GM12891 (cell line): ENCODE data around the gene MTPN.
A peak's percentile ranks its signal among the peaks of the same experiment; 100 is the strongest.

ENCODE experiments used
- DNase-seq: peaks from one replicate; pipeline ENCODE4 v3.0.0; 2011; ENCODE audit warnings: low spot score; ENCODE audit not compliant: insufficient read length
- FAIRE-seq: peaks from 2 replicates; lab custom pipeline; 2011; peaks lifted over from hg19 to GRCh38; lab: Jason Lieb, UNC
- PAX5 ChIP-seq: IDR thresholded peaks from 2 replicates; pipeline ENCODE4 v1.6.1; 2011; ENCODE audit warnings: low read length, moderate library complexity, mild to moderate bottlenecking; ENCODE audit not compliant: insufficient read depth, severe bottlenecking
- POLR2A ChIP-seq: IDR thresholded peaks from 2 replicates; pipeline ENCODE4 v1.6.1; 2011; ENCODE audit warnings: low read depth, low read length, control low read depth
- POLR2AphosphoS5 ChIP-seq: IDR thresholded peaks from 2 replicates; pipeline ENCODE4 v1.6.1; 2011; ENCODE audit warnings: low read depth, low read length, control low read depth
- POU2F2 ChIP-seq: IDR thresholded peaks from 2 replicates; pipeline ENCODE4 v1.6.1; 2011; ENCODE audit warnings: low read depth, mild to moderate bottlenecking, control low read depth, low read length, moderate library complexity
- SPI1 ChIP-seq: IDR thresholded peaks from 2 replicates; pipeline ENCODE4 v1.6.1; 2011; ENCODE audit warnings: low read depth, low read length, control low read depth
- TAF1 ChIP-seq: IDR thresholded peaks from 2 replicates; pipeline ENCODE4 v1.6.1; 2011; ENCODE audit warnings: low read depth, low read length, control low read depth

The MTPN gene

GRCh38 chr7:135914346-135914745 is 62.8 kb downstream of the MTPN start:
- TF ChIP-seq POLR2AphosphoS5 (no peak), SPI1 (no peak), POU2F2 (no peak), POLR2A (no peak)
- DNase-seq (no peak), FAIRE-seq (no peak)

- no peak for FAIRE-seq
- TF ChIP-seq SPI1 (peak; percentile 52), PAX5 (no peak)
Observed at GRCh38 chr7:135913404-135913803, 63.8 kb downstream of the MTPN start.

GRCh38 chr7:135911099-135911498 is 66.1 kb downstream of the MTPN start:
- DNase-seq, result no peak
- TF ChIP-seq PAX5 (no peak), POLR2A (no peak), POLR2AphosphoS5 (no peak), TAF1 (no peak)
- FAIRE-seq, result no peak

More at GRCh38 chr7:135913404-135913803, 63.8 kb downstream of the MTPN start:
- DNase-seq, result no peak

- no peak for DNase-seq
- FAIRE-seq, result no peak
- TF ChIP-seq PAX5 (no peak), POLR2AphosphoS5 (no peak), TAF1 (no peak), SPI1 (no peak), POLR2A (no peak), POU2F2 (no peak)
Observed at GRCh38 chr7:135910393-135911036, 66.6 kb downstream of the MTPN start.

GRCh38 chr7:135905858-135906257 is 71.3 kb downstream of the MTPN start:
- TF ChIP-seq POU2F2 (no peak), POLR2AphosphoS5 (no peak), PAX5 (no peak), TAF1 (no peak), SPI1 (no peak), POLR2A (no peak)
- no peak for FAIRE-seq
- DNase-seq, result no peak

GRCh38 chr7:135905355-135905754 is 71.8 kb downstream of the MTPN start:
- no peak for DNase-seq
- TF ChIP-seq PAX5 (no peak), TAF1 (no peak), POU2F2 (no peak), SPI1 (no peak)
- FAIRE-seq, result no peak

- TF ChIP-seq POLR2A (no peak), PAX5 (no peak), TAF1 (no peak)
- DNase-seq, result no peak
- FAIRE-seq, result no peak
Observed at GRCh38 chr7:135904282-135904681, 72.9 kb downstream of the MTPN start.

GRCh38 chr7:135901585-135902540 is 75.3 kb downstream of the MTPN start:
- FAIRE-seq (no peak), DNase-seq (no peak)
- no peak for TF ChIP-seq TAF1
- no peak for TF ChIP-seq PAX5
- no peak for TF ChIP-seq SPI1
- TF ChIP-seq POLR2AphosphoS5, result no peak

GRCh38 chr7:135900065-135900546 is 77.1 kb downstream of the MTPN start:
- no peak for DNase-seq
- no peak for FAIRE-seq
- TF ChIP-seq PAX5, result no peak
- no peak for TF ChIP-seq TAF1
- TF ChIP-seq SPI1, result no peak
- TF ChIP-seq POLR2AphosphoS5, result no peak
- TF ChIP-seq POU2F2, result no peak
- no peak for TF ChIP-seq POLR2A

GRCh38 chr7:135899458-135900064 is 77.6 kb downstream of the MTPN start:
- TF ChIP-seq POLR2AphosphoS5, result no peak
- TF ChIP-seq SPI1, result no peak
- no peak for TF ChIP-seq TAF1
- TF ChIP-seq PAX5, result no peak
- no peak for TF ChIP-seq POU2F2
- TF ChIP-seq POLR2A, result no peak
- DNase-seq, result no peak
- FAIRE-seq, result no peak
